Fibroblast of lung (primary cell): ENCODE data around the gene DHDH. TPM values are rescaled to one million over a fixed set of nuclear protein-coding genes. Genes with fewer than 3 reads are reported as not detected.
"Not testable (repeated sequence)": the region's sequence is repeated elsewhere in the genome, so short reads cannot be mapped to it uniquely, and the experiment has no call there.

ENCODE experiments used
- DNase-seq, 2 donors: peaks; one replicate each; pipeline versions ENCODE4 v3.0.0 to v3.0.0-alpha.2; 2010; ENCODE audit warnings: low read depth in 2 of 2
- H2AFZ ChIP-seq: 2 replicates; pipeline ENCODE4 v1.5.1; 2012; ENCODE audit warnings: low read length, control low read depth, inconsistent platforms
- H3K27ac ChIP-seq: 2 replicates; pipeline ENCODE4 v1.5.1; 2011; ENCODE audit warnings: low read length, control low read depth; ENCODE audit not compliant: insufficient read depth
- H3K27me3 ChIP-seq: 2 replicates; pipeline ENCODE4 v1.5.1; 2011; ENCODE audit warnings: mild to moderate bottlenecking, low read length; ENCODE audit not compliant: control insufficient read depth, insufficient read depth
- H3K36me3 ChIP-seq: 2 replicates; pipeline ENCODE4 v1.5.1; 2011; ENCODE audit warnings: low read length; ENCODE audit not compliant: control insufficient read depth, insufficient read depth
- H3K4me1 ChIP-seq: 2 replicates; pipeline ENCODE4 v1.5.1; 2011; ENCODE audit warnings: low read length; ENCODE audit not compliant: control insufficient read depth, insufficient read depth; ENCODE audit errors: extremely low read depth
- H3K4me2 ChIP-seq: 2 replicates; pipeline ENCODE4 v1.5.1; 2011; ENCODE audit warnings: low read length, control low read depth; ENCODE audit not compliant: insufficient read depth; ENCODE audit errors: extremely low read depth
- H3K4me3 ChIP-seq, 4 experiments: fragments of 200-600 bp in 1 of 4; sonication (generic) in 1 of 4; replicated peaks in 1 of 4; 2 replicates each; pipeline ENCODE4 v1.5.1; 2011 to 2016; ENCODE audit warnings: low read length in 4 of 4, low read depth in 3 of 4, mild to moderate bottlenecking in 3 of 4, control low read depth in 2 of 4, inconsistent platforms in 1 of 4, mixed read lengths in 1 of 4; ENCODE audit not compliant: insufficient read depth in 1 of 4; ENCODE audit errors: control extremely low read depth in 1 of 4
- H3K79me2 ChIP-seq: 2 replicates; pipeline ENCODE4 v1.5.1; 2012; ENCODE audit warnings: mild to moderate bottlenecking, low read length, inconsistent platforms; ENCODE audit not compliant: control insufficient read depth, insufficient read depth
- H3K9ac ChIP-seq: 2 replicates; pipeline ENCODE4 v1.5.1; 2011; ENCODE audit warnings: mild to moderate bottlenecking, low read length, control low read depth; ENCODE audit not compliant: insufficient read depth
- H3K9me3 ChIP-seq: 2 replicates; pipeline ENCODE4 v1.5.1; 2012; ENCODE audit warnings: low read depth, low read length; ENCODE audit not compliant: control insufficient read depth, insufficient read depth
- H4K20me1 ChIP-seq: 2 replicates; pipeline ENCODE4 v1.5.1; 2011; ENCODE audit warnings: low read length; ENCODE audit not compliant: control insufficient read depth, insufficient read depth; ENCODE audit errors: extremely low read depth
- CTCF ChIP-seq, 2 donors: IDR thresholded peaks in 1 of 2; conservative IDR thresholded peaks in 1 of 2; 1 replicate in 1 of 2; 2 replicates in 1 of 2; pipeline ENCODE4 v1.5.1; 2011 to 2012; ENCODE audit warnings: low read length in 2 of 2, control low read depth in 1 of 2, inconsistent platforms in 1 of 2, low read depth in 1 of 2, mild to moderate bottlenecking in 1 of 2
- EZH2 ChIP-seq: IDR thresholded peaks from 2 replicates; pipeline ENCODE4 v1.5.1; 2012; ENCODE audit warnings: low read length, control low read depth, mild to moderate bottlenecking; ENCODE audit errors: missing control alignments
- polyA plus RNA-seq, 2 donors: library from polyadenylated mRNA; depleted of rRNA in 1 of 2; stranded (reverse) in 1 of 2; unstranded in 1 of 2; fragments of >200 nt; gene quantifications; 2 replicates each; pipeline ENCODE4 v1.2.1, GENCODE V29; 2011 to 2012; ENCODE audit warnings: missing spikeins in 1 of 2
- total RNA-seq: library from RNA; depleted of rRNA; stranded (reverse); fragments of >200 nt; gene quantifications from 2 replicates; pipeline ENCODE4 v1.2.1, GENCODE V29; 2014

DHDH gene
- total and polyA plus RNA-seq, 2 donors (not counting 1 experiment from before 2014, with no cell fraction given): 0.08 to 0.17 TPM

DNA sequence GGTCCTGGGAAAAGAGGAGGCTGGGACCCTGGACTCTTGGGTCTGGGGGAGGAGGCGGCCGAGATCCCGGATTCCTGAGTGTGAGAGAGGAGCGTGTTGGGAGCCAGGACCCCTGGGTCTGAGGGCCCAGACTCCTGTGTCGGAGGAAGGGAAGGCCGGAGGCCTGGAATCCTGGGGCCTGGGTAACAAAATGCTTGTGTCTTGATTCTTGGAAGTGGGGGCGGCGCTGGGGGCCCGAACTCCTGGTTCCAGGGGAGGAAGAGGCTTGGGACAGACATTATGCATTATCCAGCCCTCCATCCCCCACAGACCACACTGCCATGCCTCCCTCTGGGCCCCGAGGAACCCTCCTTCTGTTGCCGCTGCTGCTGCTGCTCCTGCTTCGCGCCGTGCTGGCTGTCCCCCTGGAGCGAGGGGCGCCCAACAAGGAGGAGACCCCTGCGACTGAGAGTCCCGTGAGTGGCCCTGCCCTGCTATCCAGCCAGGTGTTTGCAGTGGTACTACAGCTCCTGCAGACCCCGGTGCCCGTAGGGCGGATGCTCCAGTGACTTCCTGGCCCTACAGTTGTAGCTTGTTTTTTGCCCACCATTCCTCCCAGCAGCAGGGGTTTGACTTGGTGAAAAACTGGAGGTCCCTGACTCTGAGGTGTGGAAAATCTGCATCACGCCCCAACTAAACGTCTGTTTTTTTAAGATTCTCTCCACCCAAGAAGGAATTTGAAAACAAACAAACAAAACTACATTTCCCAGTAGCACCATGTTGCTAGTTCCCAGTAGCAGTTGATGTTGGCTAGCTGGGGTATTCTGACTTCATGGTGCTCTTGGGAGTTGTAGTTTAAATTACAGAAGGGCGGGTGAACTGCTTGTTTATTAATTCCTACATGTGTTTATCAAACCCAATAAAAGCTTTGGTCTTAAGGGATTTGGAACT is 32.8 kb upstream of the DHDH start:
- TF ChIP-seq EZH2 (no peak), CTCF (conservative IDR thresholded peaks at IDR 0.05 in 1 of 2, IDR thresholded peaks at IDR 0.05 in 1 of 2; ENCODE audit: low read depth in 1 of 2, low read length in 2 of 2) (no peak)
- Histone ChIP-seq H3K4me2 (peak overlapping the region; percentile 98), H4K20me1 (no peaks in the 10 kb centered on the region), H3K79me2 (peaks cover 17% of the 10 kb centered on the region), H2AFZ (peak overlapping the region; percentile 11), H3K27me3 (no peaks in the 10 kb centered on the region), H3K36me3 (peaks cover 6% of the 10 kb centered on the region), H3K9ac (peak overlapping the region; percentile 92), H3K27ac (peak overlapping the region; percentile 92), H3K4me3 (peak overlapping the region; percentile 79 to 100 (median 93)), H3K9me3 (no peaks in the 10 kb centered on the region), H3K4me1 (no peaks in the 10 kb centered on the region)
- DNase-seq: peak; percentile 33 to 60

GRCh38 chr19:48902291-48902690 is 31.2 kb upstream of the DHDH start:
- not testable (repeated sequence) for H3K9me3 ChIP-seq, H3K9ac ChIP-seq, DNase-seq

DNA sequence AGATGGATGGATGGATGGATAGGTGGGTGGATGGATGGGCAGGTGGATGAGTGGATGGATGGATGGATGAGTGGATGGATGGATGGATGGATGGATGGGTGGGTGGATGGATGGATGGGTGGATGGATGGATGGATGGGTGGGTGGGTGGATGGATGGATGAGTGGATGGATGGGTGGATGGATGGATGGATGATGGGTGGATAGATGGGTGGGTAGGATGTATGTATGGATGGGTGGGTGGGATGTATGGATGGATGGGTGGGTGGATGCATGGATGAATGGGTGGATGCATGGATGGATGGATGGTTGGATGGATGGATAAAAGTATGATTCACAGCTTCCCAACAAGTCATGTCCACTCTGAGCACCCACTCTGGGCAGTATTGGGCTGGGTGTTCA is 29.7 kb upstream of the DHDH start:
- DNase-seq, H3K4me3 ChIP-seq, H2AFZ ChIP-seq, H3K27ac ChIP-seq, H3K27me3 ChIP-seq, H4K20me1 ChIP-seq, H3K4me1 ChIP-seq, H3K9ac ChIP-seq, H3K9me3 ChIP-seq, H3K4me2 ChIP-seq: not testable (repeated sequence)
- Histone ChIP-seq H3K79me2 (peaks cover 17% of the 10 kb centered on the region), H3K36me3 (peaks cover 12% of the 10 kb centered on the region)

More at GRCh38 chr19:48902291-48902690, 31.2 kb upstream of the DHDH start:
- not testable (repeated sequence) for H3K27ac ChIP-seq, H3K4me2 ChIP-seq, H3K27me3 ChIP-seq, H3K4me1 ChIP-seq, H4K20me1 ChIP-seq, H3K4me3 ChIP-seq, H2AFZ ChIP-seq, H3K36me3 ChIP-seq
- H3K79me2 ChIP-seq: peaks cover 17% of the 10 kb centered on the region

DNA sequence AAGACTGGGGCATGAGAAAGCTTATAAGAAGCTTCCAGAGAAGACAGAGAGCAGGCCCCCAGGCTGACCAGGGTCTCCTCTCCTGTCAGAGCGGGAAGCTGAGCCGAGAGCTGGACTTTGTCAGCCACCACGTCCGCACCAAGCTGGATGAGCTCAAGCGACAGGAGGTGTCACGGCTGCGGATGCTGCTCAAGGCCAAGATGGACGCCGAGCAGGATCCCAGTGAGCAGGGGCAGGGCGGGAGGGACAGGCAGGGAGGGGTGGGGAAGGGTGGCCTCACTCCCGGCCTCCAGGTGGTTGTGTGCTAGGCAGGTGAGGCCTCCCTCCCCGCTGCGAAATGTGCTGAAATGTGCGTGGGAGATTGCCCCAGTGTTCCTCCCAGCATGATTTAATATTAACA is 27.8 kb upstream of the DHDH start:
- Histone ChIP-seq H3K9me3 (no peaks in the 10 kb centered on the region), H3K4me2 (no peak overlapping the region), H3K27me3 (no peaks in the 10 kb centered on the region), H2AFZ (no peak overlapping the region), H3K9ac (no peak overlapping the region), H3K79me2 (peaks cover 12% of the 10 kb centered on the region), H3K4me1 (no peaks in the 10 kb centered on the region), H3K36me3 (peaks cover 13% of the 10 kb centered on the region), H3K4me3 (no peak overlapping the region), H3K27ac (no peak overlapping the region), H4K20me1 (no peaks in the 10 kb centered on the region)
- TF ChIP-seq CTCF (conservative IDR thresholded peaks at IDR 0.05 in 1 of 2, IDR thresholded peaks at IDR 0.05 in 1 of 2; ENCODE audit: low read depth in 1 of 2, low read length in 2 of 2) (no peak), EZH2 (no peak)
- peak in 1 of 2 donors; percentile 12 for DNase-seq
